NOMO-1 treated with dmso at 0.1 percent for 144 hours (cell line): ENCODE data around the gene TREM2.

Experiments
- DNase-seq: peaks from one replicate; lab custom pipeline; 2025; ENCODE audit not compliant: unreplicated experiment; lab: John Stamatoyannopoulos, UW

TREM2 gene

DNA sequence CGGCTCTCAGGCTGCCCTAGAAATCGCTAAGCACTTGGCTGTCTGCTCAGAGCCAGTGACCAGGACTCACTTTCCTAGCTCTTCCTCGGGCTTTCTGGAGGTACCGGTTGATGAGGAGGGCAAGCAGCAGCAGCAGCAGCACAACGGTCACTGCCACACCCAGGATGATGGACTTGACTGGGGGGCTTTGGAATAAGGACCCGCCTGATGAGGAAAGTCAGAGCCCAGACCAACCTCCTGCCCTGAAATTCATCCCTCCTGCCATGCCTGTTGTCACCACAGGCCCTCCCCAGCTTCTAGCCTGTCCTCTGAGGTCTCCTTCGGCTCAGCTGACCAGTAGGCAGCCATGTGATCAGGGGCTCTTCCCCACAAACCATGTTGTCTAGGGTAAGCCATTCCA, 21.8 kb upstream of the TREM2 start:
- DNase-seq: no peak

GRCh38 chr6:41182069-41183034, 19.4 kb upstream of the TREM2 start:
- peak; percentile 88 for DNase-seq

DNA sequence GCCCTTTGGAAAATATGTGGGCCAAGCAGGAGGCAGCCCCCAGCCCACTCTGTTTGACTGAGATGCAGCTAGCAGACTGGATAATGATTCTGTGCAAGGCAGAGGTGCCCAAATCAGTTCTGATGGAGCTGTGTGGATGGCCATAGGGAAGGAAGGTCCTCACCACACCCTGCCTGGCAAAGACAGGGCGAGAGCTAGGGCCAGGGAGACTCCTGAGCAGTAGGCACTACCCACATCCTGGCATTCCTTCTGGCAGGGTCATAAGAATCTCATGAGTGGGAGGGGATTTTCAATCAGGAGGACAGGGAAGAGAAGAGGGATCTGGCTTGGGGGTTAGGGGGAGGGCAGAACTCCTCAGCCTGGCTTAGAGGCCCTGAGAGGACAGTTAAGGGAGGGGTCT, 18.6 kb upstream of the TREM2 start:
- DNase-seq: no peak

DNA sequence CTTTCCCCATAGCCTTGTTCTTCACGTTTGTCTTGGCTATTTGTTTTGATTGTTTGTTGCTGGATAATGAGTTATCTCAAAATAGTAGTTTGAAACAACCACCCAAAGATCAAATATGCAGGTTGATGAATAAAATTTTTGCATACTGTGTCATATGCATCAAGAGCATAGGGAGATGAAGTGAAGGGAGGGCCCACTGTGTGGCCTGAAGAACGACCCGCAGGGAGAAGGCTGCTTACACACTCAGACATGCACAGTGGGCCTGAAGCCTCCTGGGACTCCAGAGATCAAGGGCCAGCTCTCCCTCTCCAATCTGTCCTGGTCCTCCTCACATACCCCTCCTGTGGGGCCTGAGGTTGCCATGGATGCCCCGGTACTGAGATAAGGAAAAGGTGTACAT, 16.2 kb upstream of the TREM2 start:
- no peak for DNase-seq

DNA sequence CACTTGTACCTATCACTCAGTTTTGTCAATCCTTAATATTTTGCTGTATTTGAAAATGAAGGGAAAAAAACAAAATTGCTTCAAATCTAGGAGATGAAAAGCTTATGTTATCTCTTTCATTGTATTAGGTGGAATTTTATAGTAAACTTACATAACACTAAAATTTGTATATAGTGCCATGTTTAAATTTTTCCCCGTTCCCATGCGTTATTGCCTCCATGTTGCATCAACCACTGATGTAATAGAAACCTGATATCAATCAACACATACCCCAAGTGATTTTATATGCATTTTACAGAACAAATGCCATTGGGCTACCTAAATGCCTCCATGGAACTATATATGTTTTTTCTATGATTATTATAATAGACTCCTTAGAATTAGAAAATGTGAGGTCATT, 14.8 kb upstream of the TREM2 start:
- DNase-seq: no peak

- DNase-seq: no peak
Observed at GRCh38 chr6:41177287-41177686, 14.4 kb upstream of the TREM2 start.

DNA sequence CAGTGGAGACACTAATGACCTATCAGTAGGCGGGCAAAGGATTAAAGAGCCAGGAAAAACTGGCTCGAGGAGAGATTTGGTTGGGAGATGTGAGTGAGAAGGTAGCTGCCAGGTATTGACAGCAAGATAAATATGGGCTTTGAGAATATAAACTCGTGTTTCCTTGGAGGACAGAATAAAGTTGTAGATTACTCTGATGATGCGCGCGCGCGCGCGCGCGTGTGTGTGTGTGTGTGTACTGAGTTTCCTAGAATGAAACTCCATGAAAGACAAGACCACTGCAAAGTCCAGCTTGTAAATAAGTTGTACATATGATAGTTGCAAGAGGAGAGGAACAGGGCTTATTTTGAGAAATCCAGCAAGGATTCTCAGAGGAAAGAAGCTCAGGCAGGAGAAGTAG, 13.3 kb upstream of the TREM2 start:
- no peak for DNase-seq

DNA sequence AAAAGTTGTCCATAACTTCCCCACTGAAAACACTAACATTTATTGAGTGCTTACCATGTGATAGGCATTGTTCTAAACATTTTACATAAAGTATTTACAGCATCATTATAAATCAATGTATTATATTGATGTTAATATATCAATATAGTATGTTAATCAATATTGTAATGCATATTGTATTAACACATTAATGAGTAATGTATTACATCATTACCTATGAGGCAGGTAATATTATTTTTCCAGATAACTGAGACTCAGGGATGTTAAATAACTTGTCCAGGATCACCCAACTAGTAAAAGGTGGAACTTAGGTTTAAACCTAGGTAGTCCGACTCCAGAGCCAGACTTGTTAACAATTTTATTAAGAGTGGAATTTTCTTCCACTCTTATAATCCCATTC, 12.2 kb upstream of the TREM2 start:
- DNase-seq: no peak

GRCh38 chr6:41174610-41175009, 11.7 kb upstream of the TREM2 start:
- peak; percentile 43 for DNase-seq

DNA sequence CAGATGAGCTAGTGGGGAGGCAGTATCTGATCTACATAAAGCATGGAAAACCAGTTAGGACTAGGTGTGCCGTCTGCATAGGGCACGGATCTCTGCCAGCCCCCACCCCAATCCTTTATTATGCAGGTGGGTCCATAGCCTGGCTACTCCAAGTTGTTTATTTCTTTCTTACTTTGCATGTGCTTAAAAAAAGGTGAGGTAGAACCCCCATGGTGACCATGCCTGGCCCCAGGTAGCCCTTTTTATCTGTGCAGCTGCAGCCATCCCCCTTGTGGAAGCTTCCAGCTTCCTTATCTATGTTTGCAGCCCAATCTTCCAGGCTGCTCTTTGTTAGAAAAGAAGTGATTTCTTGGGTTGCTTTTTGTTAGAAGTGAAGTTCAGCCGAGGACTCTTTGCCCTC, 9.0 kb upstream of the TREM2 start:
- DNase-seq: no peak

- DNase-seq: no peak
Observed at GRCh38 chr6:41170547-41171160, 7.7 kb upstream of the TREM2 start.

GRCh38 chr6:41167173-41167963, 4.5 kb upstream of the TREM2 start:
- no peak for DNase-seq

DNA sequence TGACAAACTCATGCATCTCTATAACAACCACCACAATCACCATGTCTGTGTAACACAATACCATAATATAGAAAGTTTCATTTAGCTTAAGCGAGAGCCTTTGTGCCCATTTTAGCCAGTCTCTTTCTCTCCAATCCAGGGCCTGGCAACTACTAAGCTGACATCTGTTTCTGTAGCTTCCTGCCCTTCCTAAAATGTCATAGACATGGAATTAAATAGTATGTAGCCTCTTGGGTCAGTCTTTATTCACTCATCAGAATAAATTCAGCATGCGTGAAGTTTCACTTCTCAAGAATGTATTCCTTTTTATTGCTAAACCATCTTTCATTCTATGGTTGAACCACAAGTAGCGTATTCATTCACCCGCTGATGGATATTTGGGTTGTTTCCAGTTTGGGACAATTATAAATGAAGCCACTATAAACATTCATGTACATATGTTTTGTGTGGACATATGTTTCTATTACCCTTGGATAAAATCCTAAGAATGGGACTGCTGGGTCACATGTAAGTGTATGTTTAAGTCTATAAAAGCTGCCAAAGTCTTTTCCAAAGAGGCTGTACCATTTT, 1.7 kb upstream of the TREM2 start:
- no peak for DNase-seq

GRCh38 chr6:41163419-41163717, 452 bp upstream of the TREM2 start:
- no peak for DNase-seq

GRCh38 chr6:41161851-41162552, 914 bp downstream of the TREM2 start:
- DNase-seq: peak; percentile 2

GRCh38 chr6:41161380-41161779, 1.5 kb downstream of the TREM2 start:
- no peak for DNase-seq

GRCh38 chr6:41160933-41161332, 2.0 kb downstream of the TREM2 start:
- no peak for DNase-seq

DNA sequence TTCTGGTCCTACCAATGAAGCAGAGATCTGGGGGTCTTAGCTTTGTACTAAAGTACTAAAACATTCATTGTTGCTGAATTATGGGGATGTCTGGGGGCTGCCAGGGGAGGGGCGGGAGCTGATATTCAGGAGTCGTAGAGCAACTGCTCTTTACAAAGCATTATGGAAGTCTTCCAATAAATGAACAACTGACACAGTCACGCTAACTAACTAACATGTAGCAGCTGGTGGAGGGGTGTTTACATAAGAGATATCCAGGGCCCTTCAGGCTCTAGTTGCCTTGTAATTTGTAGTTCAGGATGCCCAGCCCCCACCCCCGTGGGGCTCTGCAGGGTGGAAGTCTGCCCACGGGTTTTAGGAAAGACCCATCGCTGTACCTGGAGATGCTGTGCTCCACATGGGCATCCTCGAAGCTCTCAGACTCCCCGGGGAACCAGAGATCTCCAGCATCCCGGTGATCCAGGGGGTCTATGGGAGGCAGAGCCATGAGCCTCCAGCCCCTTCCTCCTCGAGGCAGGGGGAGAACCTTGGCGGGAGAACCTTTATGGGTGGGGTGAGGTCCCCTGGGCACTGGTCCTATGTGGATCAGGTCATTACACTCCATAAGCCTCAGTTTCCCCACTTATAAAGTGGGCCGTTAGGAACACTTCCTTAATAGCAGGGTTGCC, 3.4 kb downstream of the TREM2 start:
- no peak for DNase-seq

GRCh38 chr6:41157323-41157722, 5.6 kb downstream of the TREM2 start:
- no peak for DNase-seq

GRCh38 chr6:41156771-41157170, 6.1 kb downstream of the TREM2 start:
- DNase-seq: no peak
